SK-N-SH treated with all-trans-retinoic acid at 6 μM for 48 hours (cell line): ENCODE data around the gene TMEM69.
"Not testable (repeated sequence)": the region's sequence is repeated elsewhere in the genome, so short reads cannot be mapped to it uniquely, and the experiment has no call there.

Source experiments
- ATAC-seq: fragments of 200-7000 bp; cut with Tn5 transposase; 3 replicates; pipeline ENCODE4 v1.9.1; 2020; ENCODE audit warnings: mild to moderate bottlenecking, moderate library complexity
- ARNTL ChIP-seq: fragments of 450-650 bp; formaldehyde crosslinking; IDR thresholded peaks from 2 replicates; pipeline ENCODE4 v1.5.0; 2020; ENCODE audit warnings: low read depth, mild to moderate bottlenecking, moderate library complexity, borderline replicate concordance
- BACH2 ChIP-seq: fragments of 250-450 bp; sonication (Bioruptor Pico); IDR thresholded peaks from 2 replicates; pipeline ENCODE4 v1.9.0; 2021; ENCODE audit warnings: mild to moderate bottlenecking, borderline replicate concordance
- CREB5 ChIP-seq: fragments of 250-450 bp; sonication (Bioruptor Pico); IDR thresholded peaks from 2 replicates; pipeline ENCODE4 v1.5.1; 2020; ENCODE audit warnings: low read depth, mild to moderate bottlenecking, moderate library complexity
- CSDC2 ChIP-seq: fragments of 250-450 bp; sonication (Bioruptor Pico); IDR thresholded peaks from 2 replicates; pipeline ENCODE4 v1.5.0; 2020; ENCODE audit warnings: mild to moderate bottlenecking, moderate library complexity
- CSRNP3 ChIP-seq: fragments of 250-450 bp; sonication (Bioruptor Pico); IDR thresholded peaks from 2 replicates; pipeline ENCODE4 v1.5.1; 2021; ENCODE audit warnings: mild to moderate bottlenecking, moderate library complexity
- ESRRG ChIP-seq: fragments of 250-450 bp; sonication (Bioruptor Pico); IDR thresholded peaks from 2 replicates; pipeline ENCODE4 v1.6.1; 2021; ENCODE audit warnings: mild to moderate bottlenecking
- GLIS3 ChIP-seq: fragments of 250-450 bp; sonication (Bioruptor Pico); IDR thresholded peaks from 2 replicates; pipeline ENCODE4 v1.5.0; 2020; ENCODE audit warnings: mild to moderate bottlenecking, moderate library complexity
- OSR1 ChIP-seq: fragments of 250-450 bp; sonication (Bioruptor Pico); IDR thresholded peaks from 2 replicates; pipeline ENCODE4 v1.8.0; 2022; ENCODE audit warnings: moderate library complexity, mild to moderate bottlenecking, inconsistent platforms
- PATZ1 ChIP-seq: fragments of 250-450 bp; sonication (Bioruptor Pico); IDR thresholded peaks from 2 replicates; pipeline ENCODE4 v1.8.0; 2020; ENCODE audit warnings: mild to moderate bottlenecking, moderate library complexity, borderline replicate concordance
- POU6F1 ChIP-seq: fragments of 250-450 bp; sonication (Bioruptor Pico); IDR thresholded peaks from 2 replicates; pipeline ENCODE4 v1.8.0; 2021; ENCODE audit warnings: low read depth, mild to moderate bottlenecking, moderate library complexity, borderline replicate concordance
- RARB ChIP-seq: fragments of 250-450 bp; sonication (Bioruptor Pico); IDR thresholded peaks from 2 replicates; pipeline ENCODE4 v1.8.0; 2021; ENCODE audit warnings: mild to moderate bottlenecking, moderate library complexity
- SNAI2 ChIP-seq: fragments of 250-450 bp; sonication (Bioruptor Pico); IDR thresholded peaks from 2 replicates; pipeline ENCODE4 v1.5.0; 2020; ENCODE audit warnings: mild to moderate bottlenecking, moderate library complexity
- TCF4 ChIP-seq: fragments of 250-450 bp; sonication (Bioruptor Pico); IDR thresholded peaks from 2 replicates; pipeline ENCODE4 v1.8.0; 2021; ENCODE audit warnings: mild to moderate bottlenecking, moderate library complexity, borderline replicate concordance
- TOX ChIP-seq: fragments of 250-450 bp; sonication (Bioruptor Pico); IDR thresholded peaks from 2 replicates; pipeline ENCODE4 v1.8.0; 2021; ENCODE audit warnings: mild to moderate bottlenecking, moderate library complexity, borderline replicate concordance
- ZC3H10 ChIP-seq: fragments of 250-450 bp; sonication (Bioruptor Pico); IDR thresholded peaks from 2 replicates; pipeline ENCODE4 v1.5.1; 2021; ENCODE audit warnings: mild to moderate bottlenecking, moderate library complexity
- ZFP3 ChIP-seq: fragments of 250-450 bp; sonication (Bioruptor Pico); IDR thresholded peaks from 2 replicates; pipeline ENCODE4 v1.5.0; 2020; ENCODE audit warnings: mild to moderate bottlenecking, moderate library complexity
- ZFP30 ChIP-seq: fragments of 450-650 bp; formaldehyde crosslinking; IDR thresholded peaks from 2 replicates; pipeline ENCODE4 v1.5.0; 2022; ENCODE audit warnings: mild to moderate bottlenecking, moderate library complexity
- ZNF565 ChIP-seq: fragments of 450-650 bp; formaldehyde crosslinking; conservative IDR thresholded peaks from 2 replicates; pipeline ENCODE4 v1.5.0; 2020; ENCODE audit warnings: low read depth, mild to moderate bottlenecking, moderate library complexity
- ZNF70 ChIP-seq: fragments of 450-650 bp; formaldehyde crosslinking; IDR thresholded peaks from 2 replicates; pipeline ENCODE4 v1.5.0; 2020; ENCODE audit warnings: mild to moderate bottlenecking, moderate library complexity
- ZNF8 ChIP-seq: fragments of 450-650 bp; formaldehyde crosslinking; IDR thresholded peaks from 2 replicates; pipeline ENCODE4 v1.5.0; 2020; ENCODE audit warnings: mild to moderate bottlenecking, moderate library complexity

Gene TMEM69

GRCh38 chr1:45673956-45674355 is 14.0 kb upstream of the TMEM69 start:
- no peak for ATAC-seq
- no peak for TF ChIP-seq TCF4 (CRISPR knock-in tag)
- no peak for TF ChIP-seq ZNF565 (CRISPR knock-in tag)
- no peak for TF ChIP-seq ZNF70
- TF ChIP-seq ZFP30 (CRISPR knock-in tag): no peak
- no peak for TF ChIP-seq SNAI2
- TF ChIP-seq, all 23 proteins: peak for 0

GRCh38 chr1:45674478-45674877 is 13.5 kb upstream of the TMEM69 start:
- no peak for ATAC-seq
- no peak for TF ChIP-seq ZFP3
- no peak for TF ChIP-seq CSDC2 (CRISPR knock-in tag)
- TF ChIP-seq ZNF70: no peak
- no peak for TF ChIP-seq ESRRG (CRISPR knock-in tag)
- no peak for TF ChIP-seq ARNTL (CRISPR knock-in tag)
- no peak for TF ChIP-seq BACH2 (CRISPR knock-in tag)
- no peak for TF ChIP-seq RARB (CRISPR knock-in tag)
- no peak for TF ChIP-seq POU6F1 (CRISPR knock-in tag)
- no peak for TF ChIP-seq ZNF8

GRCh38 chr1:45676553-45676952 is 11.4 kb upstream of the TMEM69 start:
- not testable (repeated sequence) for ATAC-seq

GRCh38 chr1:45677751-45678245 is 10.2 kb upstream of the TMEM69 start:
- TF ChIP-seq ZC3H10 (CRISPR knock-in tag): no peak
- no peak for TF ChIP-seq BACH2 (CRISPR knock-in tag)
- no peak for TF ChIP-seq GLIS3 (CRISPR knock-in tag)
- TF ChIP-seq CSRNP3 (CRISPR knock-in tag): no peak
- TF ChIP-seq POU6F1 (CRISPR knock-in tag): no peak
- TF ChIP-seq TOX (CRISPR knock-in tag): no peak
- TF ChIP-seq ARNTL (CRISPR knock-in tag): no peak
- no peak for TF ChIP-seq CREB5 (CRISPR knock-in tag)
- no peak for ATAC-seq

GRCh38 chr1:45678489-45678888 is 9.5 kb upstream of the TMEM69 start:
- ATAC-seq: no peak
- TF ChIP-seq PATZ1 (CRISPR knock-in tag) (no peak), ESRRG (CRISPR knock-in tag) (no peak), OSR1 (no peak)
- TF ChIP-seq, all 23 proteins: peak for 0
